RCC 7860 (cell line): ENCODE measurements around the gene FBN3.
"Not testable (repeated sequence)": the region's sequence is repeated elsewhere in the genome, so short reads cannot be mapped to it uniquely, and the experiment has no call there.

ENCODE experiments used
- DNase-seq: peaks from one replicate; pipeline ENCODE4 v3.0.0-alpha.2; 2015; ENCODE audit warnings: low spot score
- FAIRE-seq: peaks from 2 replicates; lab custom pipeline; 2012; peaks lifted over from hg19 to GRCh38; lab: Jason Lieb, UNC

The FBN3 gene

GRCh38 chr19:8064911-8065874, 84.2 kb downstream of the FBN3 start:
- FAIRE-seq (no peak), DNase-seq (no peak)

GRCh38 chr19:8057545-8058270, 91.7 kb downstream of the FBN3 start:
- no peak for FAIRE-seq
- DNase-seq = no peak

- no peak for DNase-seq
These were observed 92.9 kb downstream of the FBN3 start for GRCh38 chr19:8056533-8056932.

GRCh38 chr19:8054169-8054568, 95.2 kb downstream of the FBN3 start:
- FAIRE-seq (no peak), DNase-seq (no peak)

More at GRCh38 chr19:8056533-8056932, 92.9 kb downstream of the FBN3 start:
- FAIRE-seq = no peak

- no peak for FAIRE-seq
- DNase-seq = no peak
These were observed 96.9 kb downstream of the FBN3 start, which contains the start of gene CCL25 for GRCh38 chr19:8052464-8052859. Gene CCL25, plus strand, starts transcription at chr19:8052760. Its CDS starts 290 bp downstream, at chr19:8053050.

- DNase-seq (no peak), FAIRE-seq (no peak)
These were observed 98.9 kb downstream of the FBN3 start for GRCh38 chr19:8050274-8051096.

- FAIRE-seq = no peak
- no peak for DNase-seq
These were observed 102.7 kb downstream of the FBN3 start for GRCh38 chr19:8046569-8047165.

GRCh38 chr19:8045872-8046568, 103.4 kb downstream of the FBN3 start:
- FAIRE-seq (no peak), DNase-seq (no peak)

- DNase-seq (no peak), FAIRE-seq (no peak)
These were observed 105.4 kb downstream of the FBN3 start for GRCh38 chr19:8044018-8044417.

GRCh38 chr19:8042900-8043299, 106.5 kb downstream of the FBN3 start:
- DNase-seq (no peak), FAIRE-seq (no peak)

GRCh38 chr19:8041531-8041931, 107.9 kb downstream of the FBN3 start:
- FAIRE-seq (no peak), DNase-seq (no peak)

- FAIRE-seq = no peak
These were observed 110.2 kb downstream of the FBN3 start for GRCh38 chr19:8039231-8039630.

GRCh38 chr19:8038815-8039214, 110.6 kb downstream of the FBN3 start:
- DNase-seq (no peak), FAIRE-seq (no peak)

More at GRCh38 chr19:8039231-8039630, 110.2 kb downstream of the FBN3 start:
- no peak for DNase-seq

- FAIRE-seq (no peak), DNase-seq (no peak)
These were observed 112.8 kb downstream of the FBN3 start for GRCh38 chr19:8036434-8037099.

- FAIRE-seq = no peak
These were observed 115.2 kb downstream of the FBN3 start for GRCh38 chr19:8034178-8034525.

GRCh38 chr19:8033287-8034177, 115.9 kb downstream of the FBN3 start:
- FAIRE-seq, DNase-seq: not testable (repeated sequence)

More at GRCh38 chr19:8034178-8034525, 115.2 kb downstream of the FBN3 start:
- DNase-seq = no peak

GRCh38 chr19:8030960-8031359, 118.4 kb downstream of the FBN3 start:
- DNase-seq (no peak), FAIRE-seq (no peak)

- DNase-seq = no peak
- FAIRE-seq = no peak
These were observed 120.4 kb downstream of the FBN3 start for GRCh38 chr19:8028951-8029491.
